Upper lobe of right lung (tissue), 1 donor: ENCODE results near the gene KCNC4. TPM values are rescaled to one million over a fixed set of nuclear protein-coding genes. Genes with fewer than 3 reads are reported as not detected.

Experiments used
- ATAC-seq: fragments of 200-7000 bp; cut with Tn5 transposase; one replicate; pipeline ENCODE4 v1.9.1; 2020; ENCODE audit warnings: mild to moderate bottlenecking, moderate library complexity
- DNase-seq: peaks from one replicate; pipeline ENCODE4 v3.0.0-alpha.2; 2020
- H3K27ac ChIP-seq: fragments of 200-600 bp; one replicate; pipeline ENCODE4 v1.8.0; 2022
- H3K27me3 ChIP-seq: fragments of 200-600 bp; one replicate; pipeline ENCODE4 v1.8.0; 2022; ENCODE audit warnings: mild to moderate bottlenecking
- H3K36me3 ChIP-seq: fragments of 200-600 bp; one replicate; pipeline ENCODE4 v1.8.0; 2022
- H3K4me1 ChIP-seq: fragments of 200-600 bp; one replicate; pipeline ENCODE4 v1.8.0; 2022
- H3K4me3 ChIP-seq: fragments of 200-600 bp; one replicate; pipeline ENCODE4 v1.8.0; 2022; ENCODE audit warnings: mild to moderate bottlenecking
- H3K9me3 ChIP-seq: fragments of 200-600 bp; one replicate; pipeline ENCODE4 v1.8.0; 2022
- CTCF ChIP-seq: fragments of 200-600 bp; IDR thresholded peaks from one replicate; pipeline ENCODE4 v1.8.0; 2022; ENCODE audit warnings: antibody characterized with exemption
- intact Hi-C: fragments of 100-400 bp; cut with DNase I; formaldehyde crosslinking; loops from one replicate; pipeline ENCODE4 v1.11.0; 2022
- total RNA-seq: library from RNA; stranded (reverse); fragmentation: NEBNext Ultra II Directional; extraction: Animal tissue kit (Norgen Biotek cat#: 25700); gene quantifications from one replicate; pipeline ENCODE4 v1.2.1, GENCODE V29; 2021
- donor health status: DM: no; HTN: yes; CAD: no; lungs with severe emphysema.

The KCNC4 gene
- total RNA-seq, 1 donor from 2014 or later: 11.1 TPM

- no peaks in the 10 kb centered on the region for H3K9me3 ChIP-seq
- H3K27ac ChIP-seq: no peak overlapping the region
- H3K4me3 ChIP-seq: no peak overlapping the region
- TF ChIP-seq CTCF: no peak
- peaks cover 13% of the 10 kb centered on the region for H3K4me1 ChIP-seq
- H3K27me3 ChIP-seq: no peaks in the 10 kb centered on the region
- H3K36me3 ChIP-seq: no peaks in the 10 kb centered on the region
- no peak for ATAC-seq
- DNase-seq: no peak
- intact Hi-C loops: no loop called here
These were observed 4.6 kb downstream of the KCNC4 start for GRCh38 chr1:110214454-110215404.

GRCh38 chr1:110215621-110216515, 5.8 kb downstream of the KCNC4 start:
- no peak for DNase-seq
- intact Hi-C loops: no loop called here
- Histone ChIP-seq H3K4me1 (peaks cover 13% of the 10 kb centered on the region), H3K9me3 (no peaks in the 10 kb centered on the region), H3K36me3 (no peaks in the 10 kb centered on the region), H3K4me3 (no peak overlapping the region), H3K27ac (no peak overlapping the region), H3K27me3 (no peaks in the 10 kb centered on the region)
- ATAC-seq: no peak
- TF ChIP-seq CTCF: no peak

- Histone ChIP-seq H3K9me3 (no peaks in the 10 kb centered on the region), H3K27me3 (no peaks in the 10 kb centered on the region), H3K4me3 (no peak overlapping the region), H3K36me3 (no peaks in the 10 kb centered on the region), H3K27ac (no peak overlapping the region), H3K4me1 (peaks cover 13% of the 10 kb centered on the region)
- ATAC-seq (no peak), DNase-seq (no peak)
- no peak for TF ChIP-seq CTCF
- intact Hi-C loops: no loop called here
These were observed 6.8 kb downstream of the KCNC4 start for GRCh38 chr1:110216844-110217444.

GRCh38 chr1:110218137-110218536, 8.0 kb downstream of the KCNC4 start:
- DNase-seq (no peak), ATAC-seq (no peak)
- TF ChIP-seq CTCF: no peak
- Histone ChIP-seq H3K4me1 (peaks cover 13% of the 10 kb centered on the region), H3K36me3 (no peaks in the 10 kb centered on the region), H3K9me3 (no peaks in the 10 kb centered on the region), H3K4me3 (no peak overlapping the region), H3K27ac (no peak overlapping the region), H3K27me3 (no peaks in the 10 kb centered on the region)
- intact Hi-C loops: no loop called here

GRCh38 chr1:110218739-110219138, 8.6 kb downstream of the KCNC4 start:
- ATAC-seq (no peak), DNase-seq (no peak)
- no peak overlapping the region for H3K4me3 ChIP-seq
- peaks cover 6% of the 10 kb centered on the region for H3K36me3 ChIP-seq
- H3K9me3 ChIP-seq: no peaks in the 10 kb centered on the region
- H3K4me1 ChIP-seq: peaks cover 11% of the 10 kb centered on the region
- intact Hi-C loops: no loop called here
- no peak for TF ChIP-seq CTCF
- no peaks in the 10 kb centered on the region for H3K27me3 ChIP-seq
- H3K27ac ChIP-seq: no peak overlapping the region
